Keratinocyte (primary cell): ENCODE measurements around the gene CLCN4. TPM values are rescaled to one million over a fixed set of nuclear protein-coding genes. Genes with fewer than 3 reads are reported as not detected.

Source experiments
- DNase-seq: peaks from one replicate; pipeline ENCODE4 v3.0.0-alpha.2; 2011; ENCODE audit warnings: low read depth, missing footprints, low spot score
- FAIRE-seq: peaks from 2 replicates; lab custom pipeline; 2011; peaks lifted over from hg19 to GRCh38; lab: Jason Lieb, UNC
- H2AFZ ChIP-seq: 2 replicates; pipeline ENCODE4 v1.6.0; 2012; ENCODE audit warnings: low read length, control low read depth, inconsistent platforms; ENCODE audit not compliant: control insufficient read depth
- H3K27ac ChIP-seq: 2 replicates; pipeline ENCODE4 v1.5.1; 2011; ENCODE audit warnings: low read length; ENCODE audit not compliant: control insufficient read depth, insufficient read depth
- H3K27me3 ChIP-seq: 3 replicates; pipeline ENCODE4 v1.6.0; 2011; ENCODE audit warnings: low read length; ENCODE audit not compliant: control insufficient read depth, insufficient read depth; ENCODE audit errors: extremely low read depth
- H3K36me3 ChIP-seq, 2 experiments: 2 replicates in 1 of 2; 3 replicates in 1 of 2; pipeline ENCODE4 v1.5.1; 2011; ENCODE audit warnings: low read length in 2 of 2, mild to moderate bottlenecking in 1 of 2; ENCODE audit not compliant: control insufficient read depth in 2 of 2, insufficient read depth in 2 of 2; ENCODE audit errors: extremely low read depth in 1 of 2
- H3K4me1 ChIP-seq: 3 replicates; pipeline ENCODE4 v1.5.1; 2011; ENCODE audit warnings: low read length; ENCODE audit not compliant: control insufficient read depth, insufficient read depth; ENCODE audit errors: extremely low read depth
- H3K4me2 ChIP-seq: 3 replicates; pipeline ENCODE4 v1.6.0; 2011; ENCODE audit warnings: low read depth, low read length; ENCODE audit not compliant: control insufficient read depth, insufficient read depth; ENCODE audit errors: extremely low read depth
- H3K4me3 ChIP-seq, 3 experiments: fragments of 200-600 bp in 1 of 3; sonication (generic) in 1 of 3; 2 replicates in 2 of 3; 3 replicates in 1 of 3; pipeline ENCODE4 v1.5.1; 2011 to 2016; ENCODE audit warnings: low read length in 3 of 3, mild to moderate bottlenecking in 3 of 3, control low read depth in 2 of 3, inconsistent platforms in 1 of 3, low read depth in 1 of 3, mixed read lengths in 1 of 3, mixed run types in 1 of 3, moderate library complexity in 1 of 3; ENCODE audit not compliant: control insufficient read depth in 2 of 3, insufficient read depth in 2 of 3; ENCODE audit errors: extremely low read depth in 1 of 3
- H3K79me2 ChIP-seq: 2 replicates; pipeline ENCODE4 v1.6.0; 2012; ENCODE audit warnings: low read length; ENCODE audit not compliant: control insufficient read depth, insufficient read depth
- H3K9ac ChIP-seq: 3 replicates; pipeline ENCODE4 v1.6.0; 2011; ENCODE audit warnings: low read length; ENCODE audit not compliant: control insufficient read depth, insufficient read depth; ENCODE audit errors: extremely low read depth
- H3K9me1 ChIP-seq: 3 replicates; pipeline ENCODE4 v1.6.0; 2011; ENCODE audit warnings: low read length; ENCODE audit not compliant: control insufficient read depth, insufficient read depth; ENCODE audit errors: extremely low read depth
- H3K9me3 ChIP-seq: 2 replicates; pipeline ENCODE4 v1.5.1; 2012; ENCODE audit warnings: low read depth, low read length; ENCODE audit not compliant: control insufficient read depth
- H4K20me1 ChIP-seq: 3 replicates; pipeline ENCODE4 v1.6.0; 2011; ENCODE audit warnings: low read length; ENCODE audit not compliant: control insufficient read depth, insufficient read depth; ENCODE audit errors: extremely low read depth
- EZH2 ChIP-seq: IDR thresholded peaks from one replicate; pipeline ENCODE4 v1.6.1; 2012; ENCODE audit warnings: inconsistent platforms, mild to moderate bottlenecking, low read length, moderate library complexity
- dilution Hi-C: fragments of 300-500 bp; cut with MboI; formaldehyde crosslinking; loops from one replicate; pipeline ENCODE4 v1.7.0; 2020; ENCODE audit warnings: low sequenced_read_pairs; ENCODE audit not compliant: extremely low pct_ligation_motif_present
- polyA plus RNA-seq, 5 experiments: library from polyadenylated mRNA; depleted of rRNA in 3 of 5; stranded (reverse) in 3 of 5; stranded (forward) in 1 of 5; unstranded in 1 of 5; fragments of >200 nt; gene quantifications; 1 replicate in 1 of 5; 2 replicates in 3 of 5; 3 replicates in 1 of 5; pipeline versions ENCODE4 v1.2.1 to v1.2.3, GENCODE V29; 2011 to 2012; ENCODE audit warnings: missing spikeins in 2 of 5, low read depth in 1 of 5, low replicate concordance in 1 of 5
- TF ChIP-seq, protein P1 (sequence below), 3 experiments: IDR thresholded peaks in 1 of 3; conservative IDR thresholded peaks in 1 of 3; optimal IDR thresholded peaks in 1 of 3; 2 replicates in 2 of 3; 3 replicates in 1 of 3; pipeline versions ENCODE3 to v1.5.1; 2011; ENCODE audit warnings: low read length in 3 of 3, mild to moderate bottlenecking in 3 of 3, moderate library complexity in 2 of 3, control low read depth in 1 of 3, inconsistent platforms in 1 of 3; ENCODE audit not compliant: insufficient read depth in 2 of 3; ENCODE audit errors: extremely low read depth in 1 of 3

The CLCN4 gene
- polyA plus RNA-seq, 1 donor (not counting 4 experiments of a cell fraction or from before 2014, with no cell fraction given) = 0.24 TPM

DNA sequence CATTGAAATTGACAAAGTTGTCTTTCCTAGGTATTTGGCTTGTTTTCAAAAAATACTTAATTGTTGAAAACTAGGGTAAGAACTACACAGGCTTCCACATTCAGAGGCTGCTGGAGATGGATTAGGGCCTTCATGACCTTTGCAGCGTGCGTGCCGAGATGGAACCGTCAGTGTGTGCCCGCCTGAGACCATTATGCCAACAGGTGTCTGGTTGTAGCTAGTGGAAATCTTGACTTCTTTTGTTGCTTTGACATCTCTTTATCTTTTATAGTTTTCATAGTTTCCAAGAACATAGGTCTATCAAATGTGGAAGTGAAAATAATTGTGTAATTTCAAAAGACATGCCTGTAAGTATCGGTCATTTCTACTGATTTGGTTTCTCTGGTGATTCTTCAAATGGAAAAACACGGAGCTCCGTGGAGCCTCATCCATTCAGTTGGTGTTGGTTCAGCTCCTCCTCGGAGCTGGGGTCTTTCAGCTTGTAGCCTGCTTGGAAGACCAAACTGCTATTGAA lies 38.9 kb upstream of the CLCN4 start:
- no peak overlapping the region for H3K4me3 ChIP-seq
- TF ChIP-seq EZH2 = no peak
- TF ChIP-seq, protein P1, sequence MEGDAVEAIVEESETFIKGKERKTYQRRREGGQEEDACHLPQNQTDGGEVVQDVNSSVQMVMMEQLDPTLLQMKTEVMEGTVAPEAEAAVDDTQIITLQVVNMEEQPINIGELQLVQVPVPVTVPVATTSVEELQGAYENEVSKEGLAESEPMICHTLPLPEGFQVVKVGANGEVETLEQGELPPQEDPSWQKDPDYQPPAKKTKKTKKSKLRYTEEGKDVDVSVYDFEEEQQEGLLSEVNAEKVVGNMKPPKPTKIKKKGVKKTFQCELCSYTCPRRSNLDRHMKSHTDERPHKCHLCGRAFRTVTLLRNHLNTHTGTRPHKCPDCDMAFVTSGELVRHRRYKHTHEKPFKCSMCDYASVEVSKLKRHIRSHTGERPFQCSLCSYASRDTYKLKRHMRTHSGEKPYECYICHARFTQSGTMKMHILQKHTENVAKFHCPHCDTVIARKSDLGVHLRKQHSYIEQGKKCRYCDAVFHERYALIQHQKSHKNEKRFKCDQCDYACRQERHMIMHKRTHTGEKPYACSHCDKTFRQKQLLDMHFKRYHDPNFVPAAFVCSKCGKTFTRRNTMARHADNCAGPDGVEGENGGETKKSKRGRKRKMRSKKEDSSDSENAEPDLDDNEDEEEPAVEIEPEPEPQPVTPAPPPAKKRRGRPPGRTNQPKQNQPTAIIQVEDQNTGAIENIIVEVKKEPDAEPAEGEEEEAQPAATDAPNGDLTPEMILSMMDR (optimal IDR thresholded peaks at IDR 0.05 in 1 of 3, IDR thresholded peaks at IDR 0.05 in 1 of 3, conservative IDR thresholded peaks at IDR 0.05 in 1 of 3; ENCODE audit: extremely low read depth in 1 of 3, insufficient read depth in 2 of 3, low read length in 3 of 3) = no peak
- no peak for FAIRE-seq
- H4K20me1 ChIP-seq = no peaks in the 10 kb centered on the region
- no peaks in the 10 kb centered on the region for H3K79me2 ChIP-seq
- H2AFZ ChIP-seq = no peak overlapping the region
- no peaks in the 10 kb centered on the region for H3K4me1 ChIP-seq
- H3K27me3 ChIP-seq = no peaks in the 10 kb centered on the region
- no peak overlapping the region for H3K9ac ChIP-seq
- H3K36me3 ChIP-seq = peaks cover 0 to 3% of the 10 kb centered on the region in 2 experiments
- dilution Hi-C loops = no loop called here
- no peaks in the 10 kb centered on the region for H3K9me1 ChIP-seq
- no peak overlapping the region for H3K27ac ChIP-seq
- H3K4me2 ChIP-seq = no peak overlapping the region
- DNase-seq = no peak
- peaks cover 21% of the 10 kb centered on the region for H3K9me3 ChIP-seq

DNA sequence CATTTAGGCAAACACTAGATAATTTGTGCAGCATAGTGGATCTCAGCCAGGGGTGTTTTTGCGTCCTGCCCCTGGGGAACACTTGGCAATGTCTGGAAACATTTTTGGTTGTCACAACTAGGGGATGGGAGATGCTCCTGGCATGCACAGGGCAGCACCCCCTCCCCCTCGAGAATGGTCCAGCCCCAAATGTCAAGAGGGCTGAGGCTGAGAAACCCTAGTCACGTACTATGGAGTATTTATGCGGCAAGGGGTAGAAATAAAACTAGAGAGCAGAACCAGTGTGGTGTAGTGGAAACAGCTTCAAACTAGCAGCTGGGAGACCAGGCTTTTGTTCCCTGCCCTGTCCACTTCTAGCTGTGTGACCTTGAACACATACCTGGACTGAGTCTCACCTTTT lies 38.2 kb upstream of the CLCN4 start:
- H3K27ac ChIP-seq = no peak overlapping the region

More for the DNA sequence above, 38.2 kb upstream of the CLCN4 start:
- Histone ChIP-seq H3K4me2 (no peak overlapping the region), H3K27me3 (no peaks in the 10 kb centered on the region), H3K79me2 (no peaks in the 10 kb centered on the region), H3K36me3 (peaks cover 0 to 3% of the 10 kb centered on the region in 2 experiments), H3K4me1 (no peaks in the 10 kb centered on the region), H3K9me3 (peaks cover 21% of the 10 kb centered on the region), H3K4me3 (no peak overlapping the region), H3K9ac (no peak overlapping the region), H4K20me1 (no peaks in the 10 kb centered on the region), H3K9me1 (no peaks in the 10 kb centered on the region), H2AFZ (no peak overlapping the region)
- FAIRE-seq (no peak), DNase-seq (no peak)
- TF ChIP-seq, protein P1 (optimal IDR thresholded peaks at IDR 0.05 in 1 of 3, IDR thresholded peaks at IDR 0.05 in 1 of 3, conservative IDR thresholded peaks at IDR 0.05 in 1 of 3; ENCODE audit: extremely low read depth in 1 of 3, insufficient read depth in 2 of 3, low read length in 3 of 3) = no peak
- dilution Hi-C loops = no loop called here
